CD4-positive, CD25-positive, alpha-beta regulatory T cell (primary cell): ENCODE results near the gene KNDC1. TPM values are rescaled to one million over a fixed set of nuclear protein-coding genes. Genes with fewer than 3 reads are reported as not detected.
A peak's percentile ranks its signal among the peaks of the same experiment; 100 is the strongest.

ENCODE experiments used
- ATAC-seq, 2 donors: fragments of 150-1000 bp; cut with Tn5 transposase; one replicate each; pipeline ENCODE4 v1.10.0; 2021; ENCODE audit warnings: low read depth in 2 of 2, moderate number of reproducible peaks in 2 of 2, moderate library complexity in 1 of 2
- DNase-seq, 3 donors: peaks; one replicate each; pipeline versions ENCODE4 v3.0.0 to v3.0.0-alpha.2; 2012 to 2022; ENCODE audit warnings: mixed read lengths in 1 of 3
- H3K27ac ChIP-seq: one replicate; pipeline ENCODE4 v1.7.0; 2013; ENCODE audit warnings: mild to moderate bottlenecking, low read length; ENCODE audit not compliant: insufficient read depth, poor library complexity, severe bottlenecking
- H3K27me3 ChIP-seq: one replicate; pipeline ENCODE4 v1.7.0; 2013; ENCODE audit warnings: low read length; ENCODE audit not compliant: control insufficient read depth, insufficient read depth
- H3K36me3 ChIP-seq: one replicate; pipeline ENCODE4 v1.7.0; 2013; ENCODE audit warnings: mild to moderate bottlenecking, low read length, moderate library complexity; ENCODE audit not compliant: control insufficient read depth, insufficient read depth
- H3K4me1 ChIP-seq: 2 replicates; pipeline ENCODE4 v1.7.0; 2013; ENCODE audit warnings: mild to moderate bottlenecking, low read length; ENCODE audit not compliant: insufficient read depth, control insufficient read depth, poor library complexity, severe bottlenecking
- H3K4me3 ChIP-seq: one replicate; pipeline ENCODE4 v1.7.0; 2013; ENCODE audit warnings: low read depth, mild to moderate bottlenecking, low read length, moderate library complexity
- H3K9me3 ChIP-seq, 2 experiments: 1 replicate in 1 of 2; 2 replicates in 1 of 2; pipeline ENCODE4 v1.7.0; 2013; ENCODE audit warnings: low read length in 2 of 2, mild to moderate bottlenecking in 1 of 2, moderate library complexity in 1 of 2; ENCODE audit not compliant: control insufficient read depth in 2 of 2
- H3K27ac Mint-ChIP-seq, 3 donors: one replicate each; pipeline ENCODE4 v1.8.0; 2020 to 2022; ENCODE audit warnings: mild to moderate bottlenecking in 3 of 3, mixed read lengths in 3 of 3, moderate library complexity in 2 of 3
- H3K27me3 Mint-ChIP-seq: one replicate; pipeline ENCODE4 v1.8.0; 2022; ENCODE audit warnings: mild to moderate bottlenecking, mixed read lengths
- H3K36me3 Mint-ChIP-seq: one replicate; pipeline ENCODE4 v1.8.0; 2020; ENCODE audit warnings: mixed read lengths
- H3K4me1 Mint-ChIP-seq, 4 donors: one replicate each; pipeline ENCODE4 v1.8.0; 2020 to 2022; ENCODE audit warnings: mixed read lengths in 4 of 4, mild to moderate bottlenecking in 1 of 4
- H3K4me3 Mint-ChIP-seq, 4 donors: one replicate each; pipeline ENCODE4 v1.8.0; 2020 to 2022; ENCODE audit warnings: mild to moderate bottlenecking in 4 of 4, mixed read lengths in 4 of 4, moderate library complexity in 3 of 4
- H3K9me3 Mint-ChIP-seq, 7 donors: one replicate each; pipeline ENCODE4 v1.8.0; 2020 to 2022; ENCODE audit warnings: mixed read lengths in 7 of 7, mild to moderate bottlenecking in 3 of 7, moderate library complexity in 2 of 7
- polyA plus RNA-seq, 4 donors: library from polyadenylated mRNA; unstranded; fragments of 300-500 nt; fragmentation: Illumina TruSeq; gene quantifications; one replicate each; pipeline ENCODE4 v1.2.3, GENCODE V29; 2021
- total RNA-seq: library from RNA; stranded (reverse); gene quantifications from one replicate; pipeline ENCODE4 v1.2.3, GENCODE V29; 2022

KNDC1 gene
- total and polyA plus RNA-seq, 5 donors from 2014 or later, result 1.1 TPM; not detected in 4

- Mint-ChIP-seq H3K36me3 (no peaks in the 10 kb centered on the region), H3K27me3 (no peaks in the 10 kb centered on the region), H3K27ac (no peak overlapping the region), H3K4me1 (peaks cover 0 to 4% (median 0%) of the 10 kb centered on the region in 4 donors), H3K9me3 (peaks cover 0 to 2% (median 0%) of the 10 kb centered on the region in 7 donors), H3K4me3 (no peak overlapping the region)
- Histone ChIP-seq H3K4me1 (no peaks in the 10 kb centered on the region), H3K36me3 (no peaks in the 10 kb centered on the region), H3K27me3 (no peaks in the 10 kb centered on the region), H3K27ac (no peak overlapping the region), H3K9me3 (no peaks in the 10 kb centered on the region), H3K4me3 (no peak overlapping the region)
- ATAC-seq (no peak), DNase-seq (no peak)
These were observed 91.6 kb downstream of the KNDC1 start for GRCh38 chr10:133251388-133252222.

GRCh38 chr10:133252223-133252552 lies 92.2 kb downstream of the KNDC1 start:
- no peak for DNase-seq
- no peak overlapping the region for H3K4me3 ChIP-seq
- no peak for ATAC-seq
- H3K36me3 Mint-ChIP-seq, result no peaks in the 10 kb centered on the region
- H3K36me3 ChIP-seq, result no peaks in the 10 kb centered on the region
- H3K4me1 Mint-ChIP-seq, result peaks cover 0 to 7% (median 0%) of the 10 kb centered on the region in 4 donors
- H3K27ac Mint-ChIP-seq, result no peak overlapping the region
- no peaks in the 10 kb centered on the region for H3K27me3 Mint-ChIP-seq
- peaks cover 3% of the 10 kb centered on the region for H3K4me1 ChIP-seq
- no peaks in the 10 kb centered on the region for H3K27me3 ChIP-seq
- H3K9me3 ChIP-seq, result no peaks in the 10 kb centered on the region
- no peak overlapping the region for H3K27ac ChIP-seq
- H3K9me3 Mint-ChIP-seq, result peaks cover 0 to 2% (median 0%) of the 10 kb centered on the region in 7 donors
- H3K4me3 Mint-ChIP-seq, result no peak overlapping the region

- no peaks in the 10 kb centered on the region for H3K36me3 ChIP-seq
- Mint-ChIP-seq H3K4me3 (no peak overlapping the region), H3K9me3 (peaks cover 0 to 2% (median 0%) of the 10 kb centered on the region in 7 donors), H3K36me3 (no peaks in the 10 kb centered on the region), H3K4me1 (peaks cover 0 to 19% (median 0%) of the 10 kb centered on the region in 4 donors), H3K27ac (peak overlapping the region in 1 of 3 donors; percentile 73), H3K27me3 (no peaks in the 10 kb centered on the region)
- ATAC-seq (no peak), DNase-seq (no peak)
- no peaks in the 10 kb centered on the region for H3K27me3 ChIP-seq
- H3K9me3 ChIP-seq, result no peaks in the 10 kb centered on the region
- H3K27ac ChIP-seq, result no peak overlapping the region
- no peak overlapping the region for H3K4me3 ChIP-seq
- peaks cover 15% of the 10 kb centered on the region for H3K4me1 ChIP-seq
These were observed 93.4 kb downstream of the KNDC1 start for GRCh38 chr10:133253361-133253955.

DNA sequence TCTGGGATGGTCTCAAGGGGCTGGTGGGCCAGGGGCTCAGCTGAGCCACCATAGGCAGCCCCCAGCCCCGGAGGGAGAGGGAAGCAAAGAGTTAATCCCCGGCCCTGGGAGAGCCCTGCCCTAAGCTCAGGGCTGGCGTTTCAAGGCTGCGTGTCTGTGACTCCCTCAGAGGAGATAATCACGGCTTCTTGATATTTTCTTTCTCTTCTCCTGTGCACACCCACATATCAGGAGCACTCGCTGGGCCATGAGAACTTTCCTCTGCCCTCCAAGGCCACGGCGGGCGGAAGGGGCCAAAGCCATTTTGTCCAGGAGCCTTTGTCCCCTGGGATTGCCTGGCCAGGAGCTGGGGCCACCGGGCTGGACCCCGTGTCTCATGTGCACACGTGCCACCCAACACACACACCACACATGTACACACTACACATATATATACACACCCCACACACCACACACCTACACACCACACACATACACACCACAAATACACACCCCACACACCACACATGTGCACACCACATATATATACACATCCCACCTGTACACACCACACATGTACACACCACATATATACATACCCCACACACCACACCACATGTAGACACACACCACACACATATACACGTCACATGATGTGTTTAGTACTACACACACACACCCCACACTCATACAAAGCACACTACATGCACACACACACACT lies 94.6 kb downstream of the KNDC1 start:
- DNase-seq, result no peak

GRCh38 chr10:133255323-133255722 lies 95.3 kb downstream of the KNDC1 start:
- Mint-ChIP-seq H3K9me3 (peaks cover 0 to 2% (median 0%) of the 10 kb centered on the region in 7 donors), H3K27ac (no peak overlapping the region), H3K36me3 (no peaks in the 10 kb centered on the region), H3K4me1 (peaks cover 0 to 35% (median 12%) of the 10 kb centered on the region in 4 donors), H3K27me3 (no peaks in the 10 kb centered on the region), H3K4me3 (no peak overlapping the region)
- Histone ChIP-seq H3K36me3 (no peaks in the 10 kb centered on the region), H3K4me3 (no peak overlapping the region), H3K27ac (no peak overlapping the region), H3K27me3 (no peaks in the 10 kb centered on the region), H3K4me1 (peaks cover 32% of the 10 kb centered on the region), H3K9me3 (no peaks in the 10 kb centered on the region)
- DNase-seq (no peak), ATAC-seq (no peak)

More for the DNA sequence above, 94.6 kb downstream of the KNDC1 start:
- Mint-ChIP-seq H3K36me3 (no peaks in the 10 kb centered on the region), H3K27me3 (no peaks in the 10 kb centered on the region), H3K4me3 (peak overlapping the region in 1 of 4 donors; percentile 22), H3K9me3 (peaks cover 0 to 2% (median 0%) of the 10 kb centered on the region in 7 donors), H3K4me1 (peaks cover 0 to 27% (median 7%) of the 10 kb centered on the region in 4 donors), H3K27ac (peak overlapping the region in 1 of 3 donors; percentile 18)
- H3K27ac ChIP-seq, result no peak overlapping the region
- H3K4me3 ChIP-seq, result no peak overlapping the region
- peaks cover 27% of the 10 kb centered on the region for H3K4me1 ChIP-seq
- ATAC-seq, result no peak
- H3K27me3 ChIP-seq, result no peaks in the 10 kb centered on the region
- no peaks in the 10 kb centered on the region for H3K9me3 ChIP-seq
- no peaks in the 10 kb centered on the region for H3K36me3 ChIP-seq

DNA sequence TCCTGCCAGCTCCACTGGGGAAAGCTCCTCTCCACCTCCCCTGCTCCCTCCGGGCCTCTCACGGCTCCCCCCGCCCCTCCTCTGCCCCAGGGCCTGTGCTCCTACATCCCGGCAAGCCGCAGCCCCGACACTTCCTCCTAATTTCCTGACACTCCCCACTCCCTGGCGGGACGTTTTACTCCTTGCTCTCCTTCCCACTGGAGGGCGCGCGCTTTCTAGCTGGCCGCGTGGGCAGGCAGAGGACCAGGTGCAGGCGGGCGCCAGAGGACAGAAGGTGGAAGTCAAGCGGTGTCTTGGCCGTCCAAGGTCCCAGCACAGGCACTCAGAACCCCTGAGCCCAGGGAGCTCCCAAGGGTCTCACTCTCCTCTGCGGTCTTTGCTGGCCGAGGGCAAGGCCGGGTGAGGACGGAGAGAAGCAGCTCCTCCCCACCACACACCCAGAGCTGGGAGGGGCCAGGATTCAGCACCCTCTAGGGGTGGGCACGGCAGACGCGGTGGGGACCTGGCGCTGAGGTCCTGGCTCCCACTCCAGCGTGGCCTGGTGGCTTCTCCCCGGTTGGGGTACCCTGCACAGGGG lies 97.6 kb downstream of the KNDC1 start:
- peak overlapping the region in 2 of 3 donors; percentile 5 to 80 for H3K27ac Mint-ChIP-seq
- no peaks in the 10 kb centered on the region for H3K9me3 Mint-ChIP-seq
- H3K36me3 ChIP-seq, result no peaks in the 10 kb centered on the region
- no peaks in the 10 kb centered on the region for H3K9me3 ChIP-seq
- H3K4me3 ChIP-seq, result no peak overlapping the region
- no peak for DNase-seq
- H3K27me3 Mint-ChIP-seq, result no peaks in the 10 kb centered on the region
- peaks cover 0 to 50% (median 12%) of the 10 kb centered on the region in 4 donors for H3K4me1 Mint-ChIP-seq
- H3K36me3 Mint-ChIP-seq, result no peaks in the 10 kb centered on the region
- H3K27me3 ChIP-seq, result no peaks in the 10 kb centered on the region
- H3K4me1 ChIP-seq, result peaks cover 51% of the 10 kb centered on the region
- no peak for ATAC-seq
- H3K4me3 Mint-ChIP-seq, result peak overlapping the region in 3 of 4 donors; percentile 7 to 49 (median 29)
- H3K27ac ChIP-seq, result peak overlapping the region; percentile 75

- H3K27ac ChIP-seq, result peak overlapping the region; percentile 75
- DNase-seq (peak in 2 of 3 donors; percentile 21 to 71), ATAC-seq (peak in 1 of 2 donors; percentile 10)
- H3K4me1 Mint-ChIP-seq, result peaks cover 0 to 56% (median 15%) of the 10 kb centered on the region in 4 donors
- H3K27me3 Mint-ChIP-seq, result no peaks in the 10 kb centered on the region
- no peaks in the 10 kb centered on the region for H3K9me3 ChIP-seq
- no peaks in the 10 kb centered on the region for H3K27me3 ChIP-seq
- H3K4me1 ChIP-seq, result peaks cover 57% of the 10 kb centered on the region
- peak overlapping the region in 2 of 3 donors; percentile 67 to 80 for H3K27ac Mint-ChIP-seq
- no peak overlapping the region for H3K4me3 ChIP-seq
- no peaks in the 10 kb centered on the region for H3K36me3 Mint-ChIP-seq
- H3K9me3 Mint-ChIP-seq, result no peaks in the 10 kb centered on the region
- no peaks in the 10 kb centered on the region for H3K36me3 ChIP-seq
- peak overlapping the region in 2 of 4 donors; percentile 29 to 31 for H3K4me3 Mint-ChIP-seq
These were observed 98.2 kb downstream of the KNDC1 start for GRCh38 chr10:133258066-133258817.
